Dermis microvascular lymphatic vessel endothelial cell (primary cell): ENCODE data around the gene CKS2. TPM values are rescaled to one million over a fixed set of nuclear protein-coding genes. Genes with fewer than 3 reads are reported as not detected.

Experiments used
- DNase-seq, 2 donors: peaks; one replicate each; pipeline versions ENCODE4 v3.0.0 to v3.0.0-alpha.2; 2010; ENCODE audit warnings: low read depth in 2 of 2
- total RNA-seq: library from RNA; depleted of rRNA; stranded (reverse); fragments of >200 nt; gene quantifications from 2 replicates; pipeline ENCODE4 v1.2.1, GENCODE V29; 2014

The CKS2 gene
- total RNA-seq, 1 donor from 2014 or later, result 102 TPM

GRCh38 chr9:89364666-89365531 is 53.9 kb downstream of the CKS2 start:
- no peak for DNase-seq

GRCh38 chr9:89365532-89365912 is 54.5 kb downstream of the CKS2 start:
- no peak for DNase-seq

Other genes starting within 250 kb of the CKS2 start
- 0.13 and 0.25 TPM in 2 replicates for gene SHC3, start 132.4 kb upstream of the CKS2 start, total RNA-seq
- 16.4 and 24.4 TPM in 2 replicates for gene SECISBP2, start 7.3 kb downstream of the CKS2 start, total RNA-seq
- gene SEMA4D, start 186.9 kb downstream of the CKS2 start, total RNA-seq, result 2.3 and 4.9 TPM in 2 replicates